ENCODE measurements around the gene RFX1. TPM values are rescaled to one million over a fixed set of nuclear protein-coding genes. Genes with fewer than 3 reads are reported as not detected.
"Not testable (repeated sequence)": the region's sequence is repeated elsewhere in the genome, so short reads cannot be mapped to it uniquely, and the experiment has no call there.

The RFX1 gene
- polyA plus RNA-seq, 1 donor from 2014 or later = 2.2 TPM

- H3F3A ChIP-seq (ENCODE audit: insufficient read depth, low read length, poor library complexity, severe bottlenecking); H3K4me3 ChIP-seq (ENCODE audit: low read length); H3K36me3 ChIP-seq (ENCODE audit: insufficient read depth, low read length); H3K4me2 ChIP-seq (ENCODE audit: low read length); H3K27me3 ChIP-seq (ENCODE audit: insufficient read depth, low read depth, low read length); H3K79me2 ChIP-seq (replicated peaks; ENCODE audit: insufficient read depth, low read length); H3K9me3 ChIP-seq (ENCODE audit: low read length); H3K9ac ChIP-seq (ENCODE audit: low read length); H2AFZ ChIP-seq (ENCODE audit: low read depth, low read length); H3K9me2 ChIP-seq (ENCODE audit: insufficient read depth, low read length); H4K20me1 ChIP-seq (ENCODE audit: insufficient read depth); H3K27ac ChIP-seq (ENCODE audit: low read length): not testable (repeated sequence)
These were observed 38.9 kb downstream of the RFX1 start for GRCh38 chr19:13967206-13967605.

DNA sequence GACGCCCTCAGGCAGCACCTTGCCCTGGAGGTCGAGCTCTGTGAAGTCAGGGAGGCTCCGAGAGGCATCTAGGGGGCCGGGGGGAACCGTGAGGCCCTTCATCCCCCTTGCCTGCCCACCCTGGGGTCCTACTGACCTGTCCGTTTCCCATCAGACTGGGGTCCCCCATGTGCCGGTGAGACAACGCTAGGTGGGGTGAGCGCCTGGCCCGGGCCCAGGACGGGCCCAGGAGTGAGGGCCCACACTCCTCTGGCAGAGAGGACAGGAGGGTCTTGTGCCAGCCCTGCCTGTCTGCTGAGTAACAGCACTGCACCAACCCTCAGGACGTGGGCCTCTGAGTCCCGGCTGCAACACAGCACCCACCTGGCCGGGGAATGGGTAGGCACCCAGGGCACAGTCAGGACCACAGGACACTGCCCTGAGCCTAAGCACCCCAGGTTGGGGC is 39.4 kb downstream of the RFX1 start:
- no peaks in the 10 kb centered on the region for H4K20me1 ChIP-seq (ENCODE audit: insufficient read depth)
- H3K27me3 ChIP-seq (ENCODE audit: insufficient read depth, low read depth, low read length) = no peaks in the 10 kb centered on the region
- H3K9me3 ChIP-seq (ENCODE audit: low read length) = no peaks in the 10 kb centered on the region
- no peaks in the 10 kb centered on the region for H3K79me2 ChIP-seq (replicated peaks; ENCODE audit: insufficient read depth, low read length)
- H3K36me3 ChIP-seq (ENCODE audit: insufficient read depth, low read length) = no peaks in the 10 kb centered on the region
- H3K9ac ChIP-seq (ENCODE audit: low read length) = no peak overlapping the region
- H3K9me2 ChIP-seq (ENCODE audit: insufficient read depth, low read length) = no peaks in the 10 kb centered on the region
- no peak overlapping the region for H3K27ac ChIP-seq (ENCODE audit: low read length)
- no peaks in the 10 kb centered on the region for H3F3A ChIP-seq (ENCODE audit: insufficient read depth, low read length, poor library complexity, severe bottlenecking)
- no peak overlapping the region for H2AFZ ChIP-seq (ENCODE audit: low read depth, low read length)
- TF ChIP-seq RAD21 (conservative IDR thresholded peaks at IDR 0.05) (no peak), TAF1 (IDR thresholded peaks at IDR 0.05; ENCODE audit: low read depth) (no peak)
- H3K4me3 ChIP-seq (ENCODE audit: low read length) = no peak overlapping the region
- no peak overlapping the region for H3K4me2 ChIP-seq (ENCODE audit: low read length)

- H3K36me3 ChIP-seq (ENCODE audit: insufficient read depth, low read length) = no peaks in the 10 kb centered on the region
- H3K9me2 ChIP-seq (ENCODE audit: insufficient read depth, low read length) = no peaks in the 10 kb centered on the region
- H3K27ac ChIP-seq (ENCODE audit: low read length) = no peak overlapping the region
- H3K9me3 ChIP-seq (ENCODE audit: low read length) = no peaks in the 10 kb centered on the region
- no peaks in the 10 kb centered on the region for H3K27me3 ChIP-seq (ENCODE audit: insufficient read depth, low read depth, low read length)
- H3K4me3 ChIP-seq (ENCODE audit: low read length) = no peak overlapping the region
- TF ChIP-seq CTCF (IDR thresholded peaks at IDR 0.05; ENCODE audit: poor library complexity, severe bottlenecking) (no peak), TAF1 (IDR thresholded peaks at IDR 0.05; ENCODE audit: low read depth) (no peak), POLR2AphosphoS5 (IDR thresholded peaks at IDR 0.05) (no peak), EZH2 (IDR thresholded peaks at IDR 0.05; ENCODE audit: borderline replicate concordance, insufficient read depth, low read length, poor library complexity, severe bottlenecking) (no peak), REST (IDR thresholded peaks at IDR 0.05; ENCODE audit: borderline replicate concordance) (no peak), EP300 (conservative IDR thresholded peaks at IDR 0.05; ENCODE audit: poor library complexity, severe bottlenecking) (no peak), SMC3 (conservative IDR thresholded peaks at IDR 0.05; ENCODE audit: poor library complexity) (no peak)
- no peaks in the 10 kb centered on the region for H3F3A ChIP-seq (ENCODE audit: insufficient read depth, low read length, poor library complexity, severe bottlenecking)
- no peak overlapping the region for H3K4me2 ChIP-seq (ENCODE audit: low read length)
- H4K20me1 ChIP-seq (ENCODE audit: insufficient read depth) = no peaks in the 10 kb centered on the region
- no peaks in the 10 kb centered on the region for H3K79me2 ChIP-seq (replicated peaks; ENCODE audit: insufficient read depth, low read length)
- H2AFZ ChIP-seq (ENCODE audit: low read depth, low read length) = no peak overlapping the region
- H3K9ac ChIP-seq (ENCODE audit: low read length) = no peak overlapping the region
These were observed 40.0 kb downstream of the RFX1 start for GRCh38 chr19:13965926-13966683.

All from neural cell (in vitro differentiated cells).